Forelimb muscle (tissue), 1 donor: Measurements from ENCODE around the gene MAP2K1. TPM values are rescaled to one million over a fixed set of nuclear protein-coding genes. Genes with fewer than 3 reads are reported as not detected.

Source experiments
- DNase-seq: peaks from one replicate; pipeline ENCODE4 v3.0.0-alpha.2; 2013; ENCODE audit warnings: low read depth
- polyA plus RNA-seq: library from polyadenylated mRNA; unstranded; fragments of 120-200 nt; gene quantifications from one replicate; pipeline ENCODE4 v1.2.1, GENCODE V29; 2013; ENCODE audit not compliant: insufficient read length

Gene MAP2K1
- polyA plus RNA-seq, 1 donor = 109 TPM

- DNase-seq = peak; percentile 67
Observed at GRCh38 chr15:66504563-66505429, 118.1 kb downstream of the MAP2K1 start, which contains the start of the genes RPL4 and ZWILCH. Gene RPL4, minus strand, starts transcription at chr15:66504855. Its CDS starts 65 bp downstream, at chr15:66504790. Gene ZWILCH, plus strand, starts transcription at chr15:66505326. Its CDS starts 13 bp downstream, at chr15:66505339.

- DNase-seq = no peak
Observed at GRCh38 chr15:66505430-66505811, 118.7 kb downstream of the MAP2K1 start.

- no peak for DNase-seq
Observed at GRCh38 chr15:66505818-66506217, 119.1 kb downstream of the MAP2K1 start.

- no peak for DNase-seq
Observed at GRCh38 chr15:66508293-66508883, 121.7 kb downstream of the MAP2K1 start.

GRCh38 chr15:66514586-66514985 lies 127.9 kb downstream of the MAP2K1 start:
- DNase-seq = no peak

- DNase-seq = no peak
Observed at GRCh38 chr15:66515901-66516322, 129.2 kb downstream of the MAP2K1 start.

- DNase-seq = no peak
Observed at GRCh38 chr15:66523926-66524325, 137.2 kb downstream of the MAP2K1 start.

GRCh38 chr15:66524838-66525237 lies 138.1 kb downstream of the MAP2K1 start:
- no peak for DNase-seq

- DNase-seq = no peak
Observed at GRCh38 chr15:66535056-66535455, 148.3 kb downstream of the MAP2K1 start.

Other genes with a start within 250 kb of the MAP2K1 start
- gene MEGF11, start 133.2 kb upstream of the MAP2K1 start, polyA plus RNA-seq = 0.28 TPM
- 31.4 TPM for gene DIS3L, start 93.3 kb upstream of the MAP2K1 start, polyA plus RNA-seq
- gene TIPIN, start 30.2 kb upstream of the MAP2K1 start, polyA plus RNA-seq = 12.0 TPM
- 33.7 TPM for gene SNAPC5, start 110.8 kb downstream of the MAP2K1 start, polyA plus RNA-seq
- gene RPL4, start 117.9 kb downstream of the MAP2K1 start, polyA plus RNA-seq = 6,035 TPM
- gene ZWILCH, start 118.4 kb downstream of the MAP2K1 start, polyA plus RNA-seq = 13.4 TPM
- gene LCTL, start 179.1 kb downstream of the MAP2K1 start, polyA plus RNA-seq = 0.14 TPM